ENCODE data around the gene RASSF7. TPM values are rescaled to one million over a fixed set of nuclear protein-coding genes. Genes with fewer than 3 reads are reported as not detected.

Gene RASSF7
- total RNA-seq, 2 donors from 2014 or later = 7.3 to 20.6 TPM

GRCh38 chr11:595400-595799 lies 34.6 kb downstream of the RASSF7 start:
- H3K27me3 ChIP-seq (replicated peaks; ENCODE audit: insufficient read depth) = no peaks in the 10 kb centered on the region

GRCh38 chr11:596374-596773 lies 35.6 kb downstream of the RASSF7 start:
- no peaks in the 10 kb centered on the region for H3K27me3 ChIP-seq (replicated peaks; ENCODE audit: insufficient read depth)
- no peak for TF ChIP-seq CTCF (IDR thresholded peaks at IDR 0.05)
- H3K36me3 ChIP-seq = peaks cover 73% of the 10 kb centered on the region
- H3K4me1 ChIP-seq (ENCODE audit: control insufficient read depth in 1 of 2, low read depth in 2 of 2) = no peaks in the 10 kb centered on the region
- no peak overlapping the region for H3K4me3 ChIP-seq
- no peak for ATAC-seq (ENCODE audit: insufficient number of reproducible peaks, low FRiP score, low read depth)
- no peak overlapping the region for H3K27ac ChIP-seq
- no peak for DNase-seq (ENCODE audit: low spot score)
- no peaks in the 10 kb centered on the region for H3K9me3 ChIP-seq

More at GRCh38 chr11:595400-595799, 34.6 kb downstream of the RASSF7 start:
- no peaks in the 10 kb centered on the region for H3K4me1 ChIP-seq (ENCODE audit: control insufficient read depth in 1 of 2, low read depth in 2 of 2)
- no peak overlapping the region for H3K4me3 ChIP-seq
- H3K9me3 ChIP-seq = no peaks in the 10 kb centered on the region
- no peak overlapping the region for H3K27ac ChIP-seq
- TF ChIP-seq CTCF (IDR thresholded peaks at IDR 0.05) = no peak
- H3K36me3 ChIP-seq = peaks cover 74% of the 10 kb centered on the region
- ATAC-seq (ENCODE audit: insufficient number of reproducible peaks, low FRiP score, low read depth) (no peak), DNase-seq (ENCODE audit: low spot score) (no peak)

GRCh38 chr11:597166-597725 lies 36.5 kb downstream of the RASSF7 start:
- DNase-seq (ENCODE audit: low spot score) (no peak), ATAC-seq (ENCODE audit: insufficient number of reproducible peaks, low FRiP score, low read depth) (no peak)
- no peaks in the 10 kb centered on the region for H3K9me3 ChIP-seq
- H3K27me3 ChIP-seq (replicated peaks; ENCODE audit: insufficient read depth) = no peaks in the 10 kb centered on the region
- no peak for TF ChIP-seq CTCF (IDR thresholded peaks at IDR 0.05)
- peaks cover 76% of the 10 kb centered on the region for H3K36me3 ChIP-seq
- no peak overlapping the region for H3K27ac ChIP-seq
- no peaks in the 10 kb centered on the region for H3K4me1 ChIP-seq (ENCODE audit: control insufficient read depth in 1 of 2, low read depth in 2 of 2)
- no peak overlapping the region for H3K4me3 ChIP-seq

- no peak for TF ChIP-seq CTCF (IDR thresholded peaks at IDR 0.05)
- no peak for ATAC-seq (ENCODE audit: insufficient number of reproducible peaks, low FRiP score, low read depth)
These were observed 37.4 kb downstream of the RASSF7 start for GRCh38 chr11:598005-598680.

GRCh38 chr11:601573-602245 lies 40.9 kb downstream of the RASSF7 start:
- no peak for ATAC-seq (ENCODE audit: insufficient number of reproducible peaks, low FRiP score, low read depth)
- no peak for TF ChIP-seq CTCF (IDR thresholded peaks at IDR 0.05)
- DNase-seq (ENCODE audit: low spot score) = no peak
- Histone ChIP-seq H3K4me1 (ENCODE audit: control insufficient read depth in 1 of 2, low read depth in 2 of 2) (no peaks in the 10 kb centered on the region), H3K27ac (no peak overlapping the region), H3K36me3 (peaks cover 74% of the 10 kb centered on the region), H3K27me3 (replicated peaks; ENCODE audit: insufficient read depth) (no peaks in the 10 kb centered on the region), H3K9me3 (no peaks in the 10 kb centered on the region), H3K4me3 (no peak overlapping the region)

More at GRCh38 chr11:598005-598680, 37.4 kb downstream of the RASSF7 start:
- no peak overlapping the region for H3K4me3 ChIP-seq
- no peaks in the 10 kb centered on the region for H3K9me3 ChIP-seq
- H3K36me3 ChIP-seq = peaks cover 70% of the 10 kb centered on the region
- no peaks in the 10 kb centered on the region for H3K27me3 ChIP-seq (replicated peaks; ENCODE audit: insufficient read depth)
- DNase-seq (ENCODE audit: low spot score) = no peak
- no peak overlapping the region for H3K27ac ChIP-seq
- H3K4me1 ChIP-seq (ENCODE audit: control insufficient read depth in 1 of 2, low read depth in 2 of 2) = no peaks in the 10 kb centered on the region
